Ovary (tissue), 3 donors: ENCODE results near the gene PRDM16.

Source experiments
- EP300 ChIP-seq: sonication (generic); formaldehyde crosslinking; IDR thresholded peaks from one replicate; pipeline ENCODE4 v1.6.1; 2017; ENCODE audit warnings: antibody characterized with exemption
- POLR2A ChIP-seq: fragments of 450-650 bp; IDR thresholded peaks from one replicate; pipeline ENCODE4 v1.6.1; 2017; ENCODE audit warnings: antibody characterized with exemption, mild to moderate bottlenecking, moderate library complexity
- TF ChIP-seq, protein P1 (sequence below), 3 donors: fragments of 450-650 bp in 2 of 3; fragments of 200-600 bp in 1 of 3; IDR thresholded peaks; one replicate each; pipeline versions ENCODE4 v1.5.1 to v1.8.0; 2016 to 2022; ENCODE audit warnings: antibody characterized with exemption in 3 of 3, mild to moderate bottlenecking in 1 of 3
- donor health status: DM: no; HTN: no; CAD: no.

DNA sequence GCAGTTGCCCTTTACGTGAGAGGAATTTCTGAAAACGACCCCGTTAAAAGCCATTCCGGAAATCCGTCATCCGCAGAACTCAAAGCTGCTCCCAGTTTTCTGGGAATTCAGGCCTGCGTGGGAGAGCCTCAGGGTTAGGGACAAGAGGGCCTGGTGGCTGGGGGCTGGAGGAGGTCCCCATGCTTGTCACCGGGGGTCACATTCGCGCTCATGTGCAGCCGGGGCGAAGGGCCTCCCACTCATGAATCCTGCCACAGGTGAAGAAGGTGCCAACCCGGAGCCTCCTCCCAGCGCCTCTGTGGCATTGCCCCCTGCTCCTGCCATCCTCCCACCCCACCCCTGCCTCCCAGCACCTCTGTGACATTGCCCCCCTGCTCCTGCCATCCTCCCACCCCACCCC, 98.3 kb downstream of the PRDM16 start:
- TF ChIP-seq, protein P1, sequence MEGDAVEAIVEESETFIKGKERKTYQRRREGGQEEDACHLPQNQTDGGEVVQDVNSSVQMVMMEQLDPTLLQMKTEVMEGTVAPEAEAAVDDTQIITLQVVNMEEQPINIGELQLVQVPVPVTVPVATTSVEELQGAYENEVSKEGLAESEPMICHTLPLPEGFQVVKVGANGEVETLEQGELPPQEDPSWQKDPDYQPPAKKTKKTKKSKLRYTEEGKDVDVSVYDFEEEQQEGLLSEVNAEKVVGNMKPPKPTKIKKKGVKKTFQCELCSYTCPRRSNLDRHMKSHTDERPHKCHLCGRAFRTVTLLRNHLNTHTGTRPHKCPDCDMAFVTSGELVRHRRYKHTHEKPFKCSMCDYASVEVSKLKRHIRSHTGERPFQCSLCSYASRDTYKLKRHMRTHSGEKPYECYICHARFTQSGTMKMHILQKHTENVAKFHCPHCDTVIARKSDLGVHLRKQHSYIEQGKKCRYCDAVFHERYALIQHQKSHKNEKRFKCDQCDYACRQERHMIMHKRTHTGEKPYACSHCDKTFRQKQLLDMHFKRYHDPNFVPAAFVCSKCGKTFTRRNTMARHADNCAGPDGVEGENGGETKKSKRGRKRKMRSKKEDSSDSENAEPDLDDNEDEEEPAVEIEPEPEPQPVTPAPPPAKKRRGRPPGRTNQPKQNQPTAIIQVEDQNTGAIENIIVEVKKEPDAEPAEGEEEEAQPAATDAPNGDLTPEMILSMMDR (IDR thresholded peaks at IDR 0.05), result no peak
- TF ChIP-seq POLR2A, result no peak
- no peak for TF ChIP-seq EP300
